Astrocyte of the cerebellum (primary cell): Measurements from ENCODE around the gene TARS3.
A peak's percentile ranks its signal among the peaks of the same experiment; 100 is the strongest.
"Not testable (repeated sequence)": the region's sequence is repeated elsewhere in the genome, so short reads cannot be mapped to it uniquely, and the experiment has no call there.

Source experiments
- DNase-seq: peaks from one replicate; pipeline ENCODE4 v3.0.0-alpha.2; 2011; ENCODE audit warnings: low read depth
- H3K4me3 ChIP-seq: 2 replicates; pipeline ENCODE4 v1.5.1; 2011; ENCODE audit warnings: mild to moderate bottlenecking, low read depth, low read length, moderate library complexity
- CTCF ChIP-seq: IDR thresholded peaks from 2 replicates; pipeline ENCODE4 v1.5.1; 2012; ENCODE audit warnings: low read length, low read depth, moderate library complexity, mild to moderate bottlenecking; ENCODE audit errors: missing control alignments
- in situ Hi-C: cut with HindIII; loops from 2 replicates; pipeline ENCODE4 v1.10.0; 2017; ENCODE audit warnings: low sequenced_read_pairs

Gene TARS3

DNA sequence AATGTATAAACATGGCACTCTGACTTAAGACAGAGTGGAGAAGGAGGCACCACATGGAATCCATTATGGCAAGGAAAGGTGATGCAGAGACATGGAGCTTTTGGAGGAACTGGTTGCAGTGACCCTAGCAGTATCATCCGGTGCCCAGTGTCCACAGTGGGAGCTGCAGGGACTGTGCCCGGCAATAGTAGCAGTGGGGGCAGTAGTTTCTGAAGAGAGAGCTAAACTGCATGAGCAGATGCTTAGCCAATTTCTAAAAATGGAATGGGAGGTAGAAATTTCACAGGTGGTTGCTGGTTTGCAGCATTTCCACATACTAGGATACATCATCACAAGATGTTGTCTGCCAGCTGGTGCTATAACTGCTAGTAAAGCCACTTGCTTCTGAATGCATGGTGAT is 64.3 kb downstream of the TARS3 start:
- H3K4me3 ChIP-seq: no peak overlapping the region
- no peak for DNase-seq
- in situ Hi-C loops: no loop called here
- no peak for TF ChIP-seq CTCF

DNA sequence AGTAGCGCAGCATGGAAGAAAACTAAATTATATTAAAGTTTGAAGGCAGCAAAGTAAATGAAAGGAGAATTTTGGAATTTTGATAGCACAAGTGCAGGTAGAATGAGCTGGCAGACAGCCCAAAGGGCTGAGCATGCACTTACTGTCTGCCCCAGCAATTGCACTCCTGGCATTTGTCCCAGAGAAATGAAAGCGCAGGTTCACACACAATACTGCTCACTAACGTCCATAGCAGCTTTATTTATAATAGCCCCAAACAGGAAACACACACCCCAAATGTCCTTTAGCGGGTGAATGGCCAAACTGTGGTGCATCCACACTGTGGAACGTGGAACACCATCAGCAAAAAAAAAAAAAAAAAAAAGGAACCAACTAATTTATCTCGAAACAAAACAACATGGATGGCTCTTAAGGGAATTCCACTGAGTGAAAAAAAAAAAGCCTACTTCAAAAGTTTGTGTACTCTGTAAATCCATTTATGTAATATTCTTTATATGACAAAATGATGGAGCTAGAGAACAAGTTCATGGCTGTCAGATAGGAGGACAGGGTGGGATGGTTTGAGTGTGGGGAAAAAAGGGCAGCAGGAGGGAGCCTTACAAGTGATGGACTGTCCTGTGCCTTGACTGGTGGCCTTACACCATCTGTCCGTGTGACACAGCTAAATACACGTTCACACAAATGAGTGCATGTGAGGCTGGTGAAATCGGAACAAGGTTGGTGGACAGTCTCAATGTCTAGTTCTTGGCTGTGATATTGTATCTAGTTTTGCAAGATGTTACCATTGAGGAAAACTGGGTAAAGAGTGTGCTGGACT is 66.1 kb downstream of the TARS3 start:
- DNase-seq: no peak
- no peak for TF ChIP-seq CTCF
- H3K4me3 ChIP-seq: no peak overlapping the region
- in situ Hi-C loops: no loop called here

DNA sequence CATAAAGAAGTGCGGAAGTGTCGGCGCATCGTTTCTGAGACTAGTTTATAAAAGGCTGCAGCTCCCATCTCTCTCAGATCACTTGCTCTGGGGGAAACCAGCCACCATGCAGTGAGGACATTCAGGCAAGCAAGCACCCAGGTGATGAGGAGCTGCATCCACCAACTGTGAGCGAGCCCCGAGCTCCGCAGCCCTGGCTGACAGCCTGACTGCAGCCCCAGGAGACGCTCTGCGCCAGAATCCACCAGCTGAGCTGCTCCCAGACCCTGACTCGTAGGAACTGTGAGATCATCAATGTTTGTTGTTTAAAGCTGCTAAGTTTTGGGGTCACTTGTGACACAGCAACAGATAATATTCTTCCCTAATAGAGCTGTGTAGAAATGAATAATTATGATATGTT is 67.1 kb downstream of the TARS3 start:
- DNase-seq: no peak
- H3K4me3 ChIP-seq: no peak overlapping the region
- no peak for TF ChIP-seq CTCF
- in situ Hi-C loops: no loop called here

DNA sequence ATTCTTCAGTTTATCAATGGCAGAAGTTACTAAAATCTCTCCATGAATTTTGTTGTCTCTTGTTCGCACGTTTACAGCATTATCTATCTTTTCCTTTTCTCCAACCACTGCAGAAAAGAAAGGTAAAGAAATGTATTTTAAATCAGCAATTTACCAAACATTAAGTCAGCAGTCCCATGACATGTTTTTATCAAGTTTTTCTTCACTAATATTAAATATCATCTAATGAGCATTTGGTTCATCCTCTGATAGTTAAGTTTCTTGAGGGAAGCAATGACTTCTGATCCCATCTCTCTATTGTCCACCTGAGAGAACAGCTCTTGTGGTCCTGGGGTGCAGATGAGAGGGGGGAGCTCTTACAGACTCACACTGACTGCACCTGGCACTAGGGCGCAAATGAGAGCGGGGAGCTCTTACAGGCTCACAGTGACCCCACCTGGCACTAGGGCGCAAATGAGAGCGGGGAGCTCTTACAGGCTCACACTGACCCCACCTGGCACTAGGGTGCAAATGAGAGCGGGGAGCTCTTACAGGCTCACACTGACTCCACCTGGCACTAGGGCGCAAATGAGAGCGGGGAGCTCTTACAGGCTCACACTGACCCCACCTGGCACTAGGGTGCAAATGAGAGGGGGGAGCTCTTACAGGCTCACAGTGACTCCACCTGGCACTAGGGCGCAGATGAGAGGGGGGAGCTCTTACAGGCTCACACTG is 69.5 kb downstream of the TARS3 start:
- not testable (repeated sequence) for DNase-seq, H3K4me3 ChIP-seq
- in situ Hi-C loops: loop anchor here (5.0 kb wide), 1 partner anchor 357 kb away; the partner anchor contains the start of gene SNRPA1

DNA sequence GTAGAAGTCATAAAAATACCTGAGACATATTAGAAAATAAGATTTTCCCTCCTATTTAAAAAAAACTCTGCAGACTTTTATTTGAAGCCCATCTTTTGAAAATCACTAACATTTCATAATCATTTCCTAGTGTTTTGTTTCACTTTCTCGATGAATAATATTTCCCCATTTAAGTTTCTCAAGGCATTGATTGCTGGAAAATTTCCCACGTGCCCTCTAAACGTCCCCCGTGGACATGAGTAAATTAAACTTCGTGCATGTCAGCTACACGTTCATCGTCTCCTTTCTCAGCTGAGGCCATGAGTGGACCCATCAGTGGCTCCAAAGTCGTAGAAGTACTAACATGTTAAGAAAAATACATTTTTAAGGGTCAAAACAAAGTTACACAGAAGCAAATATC is 70.1 kb downstream of the TARS3 start:
- DNase-seq: no peak
- no peak for TF ChIP-seq CTCF
- H3K4me3 ChIP-seq: no peak overlapping the region
- in situ Hi-C loops: loop anchor here (5.0 kb wide), 1 partner anchor 357 kb away; the partner anchor contains the start of gene SNRPA1

GRCh38 chr15:101652786-101653430 is 71.4 kb downstream of the TARS3 start:
- DNase-seq: no peak
- in situ Hi-C loops: loop anchor here (5.0 kb wide), 1 partner anchor 356 kb away; the partner anchor contains the start of gene SNRPA1
- no peak for TF ChIP-seq CTCF
- peak overlapping the region; percentile 71 for H3K4me3 ChIP-seq
